GM21529 (cell line): ENCODE measurements around the gene DNPEP.

Experiments
- ATAC-seq: cut with Tn5 transposase; IDR thresholded peaks from one replicate; pipeline ENCODE4 v1.9.1; 2021; ENCODE audit not compliant: unreplicated experiment

DNPEP gene

DNA sequence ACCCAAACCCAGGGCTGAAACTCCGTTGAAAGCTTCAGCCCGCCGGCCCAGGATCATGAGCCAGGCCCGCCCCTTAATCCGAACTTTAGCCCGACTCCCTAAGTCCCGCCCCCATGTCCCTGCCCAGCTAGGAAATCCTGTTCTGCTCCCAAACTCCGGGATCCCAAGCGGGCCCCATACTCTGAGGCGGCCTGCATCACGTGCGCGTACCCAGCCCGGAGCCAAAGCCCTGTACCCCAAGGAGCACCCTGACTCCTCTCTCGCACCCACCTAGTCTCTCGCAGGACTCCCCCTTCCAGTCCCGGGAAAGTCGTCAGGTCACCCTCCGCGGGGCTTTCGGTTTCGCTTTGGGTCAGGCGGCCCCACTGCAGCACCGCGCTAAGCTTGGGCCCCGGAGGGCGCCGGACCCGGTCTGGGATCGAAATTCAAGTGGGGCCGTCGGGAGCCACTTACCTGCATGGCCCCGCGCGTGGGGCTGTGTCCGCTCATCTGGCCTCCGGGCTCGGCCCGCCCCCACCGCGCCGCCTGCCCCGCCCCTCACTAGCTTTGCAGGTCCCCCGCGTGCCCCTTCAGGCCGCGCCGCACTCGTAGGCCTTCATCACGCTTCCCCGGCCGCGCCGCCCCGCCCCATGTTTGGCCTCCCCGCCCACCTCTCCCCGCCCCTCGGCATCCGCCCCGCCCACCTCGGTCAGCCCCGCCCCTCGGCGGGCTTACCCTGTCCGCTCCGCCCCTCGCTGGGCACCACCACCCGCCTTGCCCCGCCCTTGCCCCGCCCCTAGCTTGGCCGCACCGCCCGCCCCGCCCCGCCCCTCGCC, at the start of gene DNPEP:
Gene DNPEP, minus strand, starts transcription at position 607 of the 815 bp plus-strand sequence. Its CDS starts 118 bp downstream, at position 489.
- peak; percentile 61 for ATAC-seq

DNA sequence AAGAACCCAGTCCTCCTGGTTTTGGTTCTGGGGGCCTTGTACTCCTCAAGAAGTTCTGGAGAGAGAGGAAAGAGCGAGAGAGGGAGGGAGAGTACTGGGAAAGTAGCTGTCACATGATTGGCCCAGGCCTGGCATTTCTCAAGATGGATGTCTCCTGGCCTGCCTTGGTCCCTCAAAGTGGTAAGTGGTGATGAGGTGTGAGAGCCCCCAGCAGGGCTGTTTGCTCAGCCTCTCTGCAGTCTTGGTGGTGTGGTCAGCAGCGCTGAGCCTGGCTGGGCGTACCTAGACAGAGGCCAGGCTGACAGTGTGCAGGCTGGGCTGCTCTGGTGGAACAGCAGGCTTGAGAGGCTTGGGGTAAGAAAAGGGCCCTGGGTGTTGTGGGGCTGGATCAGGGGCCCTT, 49.4 kb upstream of the DNPEP start:
- ATAC-seq: no peak

DNA sequence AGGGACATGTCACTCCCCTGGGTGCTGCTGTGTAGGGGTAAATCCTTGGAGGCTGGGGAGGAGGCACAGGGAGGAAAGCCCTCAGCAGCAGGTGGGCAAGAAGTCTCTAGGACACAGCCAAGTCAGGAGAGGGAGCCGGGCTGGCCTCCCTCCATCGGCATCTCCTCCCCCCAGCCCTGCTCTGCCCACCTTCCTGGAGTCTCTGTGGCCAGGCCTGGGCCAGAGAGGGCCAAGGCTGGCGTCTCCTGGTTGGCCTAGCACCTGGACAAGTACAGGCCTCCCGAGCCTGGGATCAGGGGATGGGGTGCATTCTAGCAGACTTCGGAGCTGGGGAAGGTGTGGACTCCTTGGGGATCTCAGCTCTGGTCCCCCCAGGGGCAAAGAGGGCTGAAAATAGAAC, 48.8 kb upstream of the DNPEP start:
- no peak for ATAC-seq

DNA sequence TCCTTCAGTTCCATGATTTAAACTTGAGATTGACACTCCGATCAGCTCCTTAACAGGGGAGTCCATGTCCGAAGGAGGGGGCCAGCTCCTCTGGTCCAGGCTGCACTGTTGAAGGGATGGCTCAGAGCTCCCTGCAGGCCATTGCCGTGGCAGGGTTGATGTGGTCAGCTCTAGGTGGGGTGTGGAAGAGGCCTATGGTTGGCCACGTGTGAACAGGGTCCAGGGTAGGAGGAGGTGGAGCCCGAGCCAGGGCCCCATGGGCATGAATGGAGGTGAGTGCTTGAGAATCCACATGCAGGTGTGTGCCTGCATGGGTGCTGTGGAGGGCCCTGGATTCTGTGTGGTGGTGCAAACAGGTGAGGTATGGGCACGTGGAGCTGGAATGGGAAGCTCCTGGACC, 48.0 kb upstream of the DNPEP start:
- no peak for ATAC-seq

DNA sequence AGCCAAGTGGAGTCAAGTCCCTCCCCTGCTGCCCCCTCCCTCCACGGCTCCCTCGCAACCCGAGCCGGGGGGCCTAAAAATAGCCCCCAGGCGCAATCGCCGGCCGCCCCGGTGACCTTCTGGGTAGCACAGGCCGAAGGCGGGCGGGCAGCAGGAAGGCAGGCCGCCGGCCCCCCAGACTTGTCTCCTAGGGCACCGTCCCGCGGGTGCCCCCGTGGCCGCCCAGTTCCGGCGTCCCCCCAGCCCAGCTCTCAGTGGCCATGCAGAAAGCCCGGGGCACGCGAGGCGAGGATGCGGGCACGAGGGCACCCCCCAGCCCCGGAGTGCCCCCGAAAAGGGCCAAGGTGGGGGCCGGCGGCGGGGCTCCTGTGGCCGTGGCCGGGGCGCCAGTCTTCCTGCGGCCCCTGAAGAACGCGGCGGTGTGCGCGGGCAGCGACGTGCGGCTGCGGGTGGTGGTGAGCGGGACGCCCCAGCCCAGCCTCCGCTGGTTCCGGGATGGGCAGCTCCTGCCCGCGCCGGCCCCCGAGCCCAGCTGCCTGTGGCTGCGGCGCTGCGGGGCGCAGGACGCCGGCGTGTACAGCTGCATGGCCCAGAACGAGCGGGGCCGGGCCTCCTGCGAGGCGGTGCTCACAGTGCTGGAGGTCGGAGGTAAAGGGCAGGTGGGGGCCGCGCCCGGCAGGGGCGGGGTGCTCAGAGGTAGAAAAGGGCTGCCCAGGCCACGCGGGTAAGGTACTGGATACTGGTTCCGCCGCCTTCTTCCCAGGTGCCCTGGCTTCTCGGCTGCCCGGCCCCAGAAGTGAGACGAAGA, 47.2 kb upstream of the DNPEP start, which contains the start of gene SPEG:
Gene SPEG, plus strand, starts transcription at position 126 of the 808 bp plus-strand sequence. Its CDS starts 135 bp downstream, at position 261.
- ATAC-seq: no peak

DNA sequence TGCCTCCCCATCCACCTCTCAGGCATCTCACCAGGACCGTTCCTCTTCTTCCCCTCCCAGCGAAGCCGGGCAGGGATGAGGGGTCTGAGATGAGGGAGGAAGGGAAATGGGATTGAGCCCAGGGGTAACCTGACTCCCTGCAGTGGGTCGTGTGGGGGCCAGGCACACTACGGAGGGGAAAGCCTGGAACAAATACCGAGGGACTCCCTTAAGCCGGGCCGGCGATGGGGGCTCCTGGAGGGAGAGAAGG, 46.7 kb upstream of the DNPEP start:
- ATAC-seq: no peak

DNA sequence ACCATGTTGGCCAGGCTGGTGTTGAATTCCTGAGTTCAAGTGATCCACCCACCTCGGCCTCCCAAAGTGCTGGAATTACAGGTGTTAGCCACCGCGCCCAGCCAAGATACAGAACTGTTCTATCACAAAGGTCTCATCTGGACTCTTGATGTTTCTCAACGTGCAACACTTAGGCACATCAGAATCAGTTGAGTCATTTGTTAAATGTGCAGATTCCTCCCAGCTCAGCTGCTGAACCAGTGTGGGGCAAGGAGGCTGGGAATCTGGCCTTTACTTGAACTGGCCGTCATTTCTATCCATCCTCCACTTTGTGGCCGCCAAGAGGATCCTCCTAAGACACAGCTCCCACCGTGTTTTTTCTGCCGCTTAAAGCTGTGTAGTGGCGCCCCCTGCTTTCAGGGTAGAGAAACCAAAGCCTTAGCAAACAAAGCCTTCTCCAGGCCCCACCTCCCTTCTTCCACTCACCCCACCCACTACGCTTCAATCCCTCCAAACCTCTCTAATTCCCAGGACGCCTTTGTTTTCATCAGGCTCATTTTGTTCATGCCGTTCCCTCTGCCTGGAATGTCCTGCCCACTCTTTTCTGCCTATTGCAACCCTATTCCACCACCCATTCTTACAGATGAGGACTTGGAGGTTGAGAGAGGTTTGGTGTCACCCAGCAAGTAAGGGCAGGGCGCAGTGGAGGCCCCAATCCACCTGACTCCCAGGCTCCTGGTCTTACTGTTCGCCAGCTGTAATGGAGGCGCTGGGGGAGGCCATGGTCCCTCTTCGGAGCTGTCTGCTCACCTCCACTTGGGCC, 46.2 kb upstream of the DNPEP start:
- no peak for ATAC-seq

DNA sequence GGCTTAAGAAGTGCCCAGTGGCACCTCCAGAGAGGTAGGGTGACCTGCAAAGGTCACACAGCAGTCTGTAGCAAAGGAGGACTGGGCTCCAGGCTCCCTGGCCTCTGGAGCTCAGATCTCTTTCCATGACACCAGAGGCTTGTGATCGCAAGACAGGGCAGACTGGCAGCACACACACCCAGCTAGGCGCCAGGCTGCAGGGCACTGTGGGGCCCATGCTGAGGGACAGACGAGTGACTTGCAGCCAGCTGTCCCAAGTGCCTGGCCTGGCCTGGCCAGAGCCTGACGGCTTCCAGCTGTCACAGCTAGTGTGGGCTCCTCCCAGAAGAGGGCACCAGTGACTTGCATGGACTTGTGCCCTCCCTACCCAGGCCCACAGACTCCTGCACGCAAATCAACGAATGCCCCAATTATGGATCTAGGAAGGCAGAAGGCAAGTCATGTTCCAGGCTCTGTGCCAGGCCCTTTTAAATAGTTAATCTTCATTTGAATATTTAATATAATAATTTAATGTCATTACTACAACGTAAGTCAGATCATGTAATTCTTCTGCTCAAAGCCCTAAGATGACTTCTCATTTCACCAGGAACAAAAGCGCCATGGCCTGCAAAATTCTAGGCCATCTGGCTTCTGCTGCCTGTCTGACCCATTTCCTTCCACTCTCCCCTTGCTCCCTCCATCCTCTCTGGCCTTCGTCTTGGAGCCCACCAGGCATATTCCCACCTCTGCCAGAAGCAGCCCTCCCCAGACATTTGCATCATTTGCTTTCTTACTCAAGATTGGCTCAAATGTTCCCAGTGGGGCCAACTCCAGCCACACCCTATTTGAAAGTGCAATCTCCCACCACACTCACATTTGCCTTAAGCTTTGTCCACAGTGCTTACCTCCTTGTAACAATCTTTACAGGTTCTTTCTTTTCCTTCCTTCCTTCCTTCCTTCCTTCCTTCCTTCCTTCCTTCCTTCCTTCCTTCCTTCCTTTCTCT, 43.2 kb upstream of the DNPEP start:
- ATAC-seq: no peak

DNA sequence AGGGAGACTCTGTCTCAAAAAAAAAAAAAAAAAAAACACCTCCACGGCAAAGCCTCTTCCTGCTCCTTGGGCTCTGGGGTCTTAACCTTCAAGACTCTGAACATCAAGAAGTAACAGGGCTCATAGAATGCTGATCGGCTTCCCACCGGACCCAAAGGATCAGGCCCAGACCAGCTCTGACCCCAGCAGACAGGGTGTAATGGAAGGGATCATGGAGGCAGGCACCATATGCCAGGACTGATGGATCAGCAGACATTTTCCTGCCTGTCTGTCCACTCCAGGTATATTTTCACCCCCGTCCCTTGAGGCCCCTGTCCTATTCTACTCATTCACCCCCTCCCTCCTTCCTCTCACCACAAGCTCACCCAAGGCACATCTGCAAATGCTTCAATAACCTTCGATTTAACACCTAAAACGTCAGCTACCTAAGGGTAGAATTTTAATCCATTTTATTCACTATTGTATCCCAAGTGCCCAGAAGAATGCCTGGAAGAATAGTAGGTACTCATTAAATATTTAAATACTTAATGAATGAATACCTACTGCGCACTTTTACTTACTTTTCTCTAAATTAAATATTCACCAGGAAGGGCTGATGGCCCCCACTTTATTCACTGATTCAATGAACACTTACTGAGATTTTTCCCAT, 42.4 kb upstream of the DNPEP start:
- no peak for ATAC-seq

DNA sequence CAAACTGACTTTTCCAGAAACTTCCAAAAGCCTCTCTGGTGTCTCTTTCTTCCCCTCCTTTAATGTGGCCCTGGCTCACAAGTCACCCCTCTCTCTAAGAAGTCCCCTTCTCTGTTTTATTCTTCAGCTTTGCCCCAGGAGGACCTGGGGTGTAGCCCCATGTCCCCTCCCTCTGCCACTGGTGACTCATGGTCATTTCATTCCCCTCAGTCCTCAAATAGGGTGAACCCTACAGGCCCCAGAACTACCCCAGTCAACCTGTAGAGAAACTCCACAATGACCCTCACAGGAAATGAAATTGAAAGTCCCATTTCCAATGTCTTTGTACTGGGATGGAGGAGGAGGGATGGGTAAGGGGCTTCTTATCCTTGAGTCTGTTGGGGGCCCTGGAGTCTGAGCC, 40.8 kb upstream of the DNPEP start:
- ATAC-seq: no peak

DNA sequence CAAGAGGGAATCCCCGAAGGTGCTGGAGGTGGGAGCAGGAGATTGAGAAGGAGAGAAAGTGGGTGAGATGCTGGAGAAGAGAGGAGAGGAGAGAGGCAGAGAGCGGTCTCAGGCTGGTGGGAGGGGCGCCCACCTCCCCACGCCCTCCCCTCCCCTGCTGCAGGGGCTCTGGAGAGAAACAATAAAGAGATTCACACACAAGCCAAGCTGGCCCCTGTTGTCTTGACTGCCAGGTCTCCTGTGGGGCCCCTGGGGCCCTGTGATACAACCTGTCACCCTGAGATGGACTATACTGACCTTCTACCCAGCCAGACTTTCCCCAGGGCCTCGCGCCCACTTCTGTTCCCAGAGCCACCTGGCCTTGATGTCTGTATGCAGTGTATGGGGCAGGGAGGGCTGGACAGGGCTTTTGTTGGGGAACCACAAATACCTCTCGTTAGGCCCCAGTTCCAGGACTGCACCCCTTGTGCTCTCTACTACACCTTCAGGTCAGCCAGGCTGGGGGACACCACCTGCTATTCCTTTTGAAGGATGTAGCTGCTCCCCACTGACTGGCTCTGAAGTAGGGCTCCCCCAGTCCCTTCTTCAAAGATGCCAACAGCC, 38.9 kb upstream of the DNPEP start:
- ATAC-seq: no peak

DNA sequence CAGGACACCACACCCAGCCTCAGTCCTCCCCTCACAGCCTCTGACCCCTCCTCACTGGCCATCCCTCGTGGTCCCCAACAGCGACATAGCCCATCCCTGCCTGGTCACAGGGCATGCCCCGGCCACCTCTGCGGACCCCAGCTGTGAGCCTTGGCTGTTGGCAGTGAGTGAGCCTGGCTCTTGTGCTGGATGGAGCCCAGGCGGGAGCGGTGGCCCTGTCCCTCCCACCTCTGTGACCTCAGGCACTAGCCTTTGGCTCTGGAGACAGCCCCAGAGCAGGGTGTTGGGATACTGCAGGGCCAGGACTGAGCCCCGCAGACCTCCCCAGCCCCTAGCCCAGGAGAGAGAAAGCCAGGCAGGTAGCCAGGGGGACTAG, 38.3 kb upstream of the DNPEP start:
- ATAC-seq: no peak

DNA sequence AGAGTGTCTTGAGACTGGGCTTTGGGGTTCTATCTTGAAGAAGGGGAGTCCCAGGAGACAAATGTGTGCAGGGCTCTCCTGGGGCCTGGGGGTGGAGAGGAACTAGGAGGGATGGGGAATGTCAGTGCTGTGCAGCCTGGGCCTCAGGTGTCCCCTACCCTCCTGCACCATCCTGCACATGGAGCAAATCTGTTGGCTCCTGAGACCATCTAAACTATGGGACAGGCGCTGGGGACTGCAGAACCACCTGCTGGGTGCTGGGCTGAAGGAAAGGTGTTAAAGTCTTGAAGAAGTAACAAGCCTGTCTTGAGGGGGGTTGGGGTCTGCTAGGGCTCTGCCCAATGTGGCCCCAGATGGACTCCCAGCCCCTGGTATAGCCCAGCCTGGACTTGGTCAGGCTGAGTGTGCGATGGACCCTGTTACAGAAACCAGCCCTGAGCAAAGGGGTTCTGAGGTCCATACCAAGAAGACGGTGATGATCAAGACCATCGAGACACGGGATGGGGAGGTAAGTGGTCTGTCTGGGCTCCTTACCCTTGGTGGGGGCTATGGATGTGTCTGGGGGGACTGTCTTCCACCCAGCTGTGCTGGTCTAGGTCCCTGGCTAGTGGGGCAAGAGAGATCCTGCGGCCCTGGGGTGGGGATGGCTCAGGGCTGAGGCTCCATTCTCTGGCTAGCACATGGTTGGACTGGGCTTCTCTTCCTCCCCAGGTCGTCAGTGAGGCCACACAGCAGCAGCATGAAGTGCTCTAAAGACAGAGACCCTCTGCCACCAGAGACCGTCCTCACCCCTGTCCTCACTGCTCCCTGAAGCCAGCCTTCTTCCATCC, 37.7 kb upstream of the DNPEP start:
- no peak for ATAC-seq

DNA sequence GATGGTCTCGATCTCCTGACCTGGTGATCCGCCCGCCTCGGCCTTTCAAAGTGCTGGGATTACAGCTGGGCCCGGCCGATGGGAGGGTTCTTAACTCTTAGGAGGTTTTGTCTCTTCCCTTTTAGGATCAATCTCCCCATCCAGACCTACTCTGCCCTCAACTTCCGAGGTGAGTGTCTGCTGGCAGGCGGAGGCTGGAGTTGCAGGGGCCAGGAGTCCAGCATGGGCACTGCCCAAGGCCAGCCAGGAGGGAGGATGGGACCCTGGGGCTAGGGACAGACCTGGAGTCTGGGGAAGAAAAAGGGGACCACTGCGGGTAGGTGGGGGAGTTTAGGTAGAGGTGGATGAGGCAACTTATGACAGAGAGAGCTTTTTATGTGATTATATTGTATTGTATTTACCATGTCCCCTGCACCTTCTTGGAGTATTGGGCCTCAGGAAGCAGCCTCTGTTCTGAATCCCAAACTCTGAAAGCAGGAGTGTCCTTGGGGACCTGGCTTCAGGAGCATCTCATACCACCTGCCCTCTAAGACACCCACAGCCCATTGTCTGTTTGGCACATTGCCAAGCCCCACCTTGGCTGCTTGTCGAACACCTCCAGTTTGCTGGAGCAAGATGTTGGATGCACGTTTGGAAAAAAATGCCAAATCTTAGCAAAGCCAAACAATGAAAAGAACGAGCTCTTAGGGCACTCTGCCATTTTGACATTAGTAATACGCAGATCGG, 36.1 kb upstream of the DNPEP start:
- ATAC-seq: no peak

DNA sequence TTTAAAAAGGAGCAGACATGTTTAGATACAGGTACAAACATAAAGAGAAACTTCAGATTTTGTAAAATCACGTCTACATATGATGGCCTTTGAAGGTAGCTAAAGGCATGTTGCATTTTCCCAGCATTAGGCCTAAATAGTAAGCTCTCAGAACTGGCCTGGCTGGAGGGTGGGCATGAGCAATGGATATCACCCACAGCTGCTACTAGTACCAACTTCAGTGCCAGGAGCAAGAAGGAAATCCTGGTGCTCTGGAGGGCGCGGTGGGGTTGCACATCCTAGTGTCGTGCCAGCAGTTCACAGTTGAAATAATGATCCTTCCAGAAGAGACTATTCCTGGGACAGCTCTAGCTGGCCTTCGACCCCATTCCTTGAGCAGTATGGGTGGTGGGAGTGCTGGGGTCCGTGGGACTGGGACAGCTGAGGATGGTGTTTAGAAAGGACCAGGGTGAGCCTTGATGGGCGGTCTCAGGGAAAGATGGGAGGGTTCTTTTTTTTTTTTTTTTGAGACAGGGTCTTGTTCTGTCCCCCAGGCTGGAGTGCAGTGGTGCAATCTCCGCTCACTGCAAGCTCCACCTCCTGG, 35.3 kb upstream of the DNPEP start:
- ATAC-seq: no peak

DNA sequence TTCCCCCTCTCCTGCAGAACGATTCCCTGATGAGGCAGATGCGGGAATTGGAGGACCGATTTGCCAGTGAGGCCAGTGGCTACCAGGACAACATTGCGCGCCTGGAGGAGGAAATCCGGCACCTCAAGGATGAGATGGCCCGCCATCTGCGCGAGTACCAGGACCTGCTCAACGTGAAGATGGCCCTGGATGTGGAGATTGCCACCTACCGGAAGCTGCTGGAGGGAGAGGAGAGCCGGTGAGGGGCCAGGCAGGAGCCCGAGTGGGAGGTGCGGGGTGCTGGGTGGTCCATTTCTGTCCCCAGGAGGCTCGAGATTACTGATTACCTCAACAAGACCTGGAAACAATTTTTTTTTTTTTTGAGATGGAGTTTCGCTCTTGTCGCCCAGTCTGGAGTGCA, 33.6 kb upstream of the DNPEP start:
- ATAC-seq: no peak

DNA sequence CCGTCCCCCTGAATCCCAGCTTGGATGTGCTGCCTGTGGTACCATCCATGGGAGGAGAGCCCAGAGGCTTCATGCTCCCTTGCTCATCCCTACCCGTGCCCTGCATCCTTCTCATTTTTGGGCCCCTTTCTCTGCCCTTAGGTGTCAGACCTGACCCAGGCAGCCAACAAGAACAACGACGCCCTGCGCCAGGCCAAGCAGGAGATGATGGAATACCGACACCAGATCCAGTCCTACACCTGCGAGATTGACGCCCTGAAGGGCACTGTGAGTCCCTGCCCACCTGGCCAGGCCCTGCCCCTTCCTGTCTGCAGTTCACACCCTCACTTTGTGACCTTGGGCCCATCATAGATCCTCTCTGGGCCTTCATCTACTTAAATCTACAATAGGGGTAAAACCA, 33.0 kb upstream of the DNPEP start:
- no peak for ATAC-seq
